HepG2 (cell line): Measurements from ENCODE around the gene CDT1. TPM values are rescaled to one million over a fixed set of nuclear protein-coding genes. Genes with fewer than 3 reads are reported as not detected.

Source experiments
- ATAC-seq: fragments of 200-7000 bp; cut with Tn5 transposase; 3 replicates; pipeline ENCODE4 v1.9.1; 2020; ENCODE audit warnings: mild to moderate bottlenecking, moderate library complexity
- BruUV-seq: library from RNA; stranded (reverse); fragments of 400-500 nt; replicated peaks from 2 replicates; lab custom pipeline; 2021; lab: Mats Ljungman, UMichigan
- CTCF ChIA-PET: fragments of 300-600 bp; formaldehyde crosslinking; extraction: SDS; loops from one replicate; lab custom pipeline; 2021; ENCODE audit warnings: low total read pairs, inconsistent platforms, low intra/inter-chr PET ratio; lab: Yijun Ruan, JAX
- POLR2A ChIA-PET: fragments of 350-600 bp; sonication (Branson Sonifier 250); formaldehyde crosslinking; loops from one replicate; lab custom pipeline; 2020; ENCODE audit warnings: antibody characterized with exemption, inconsistent platforms; lab: Yijun Ruan, JAX
- DNase-seq: peaks from one replicate; pipeline ENCODE4 v3.0.0-alpha.2; 2015; ENCODE audit warnings: low spot score
- FAIRE-seq: peaks from 3 replicates; lab custom pipeline; 2011; peaks lifted over from hg19 to GRCh38; lab: Jason Lieb, UNC
- H2AFZ ChIP-seq: one replicate; pipeline ENCODE4 v1.6.1; 2011; ENCODE audit warnings: low read length, inconsistent platforms
- H3K27ac ChIP-seq: fragments of 300-600 bp; 3 replicates; pipeline ENCODE4 v1.8.0; 2011; ENCODE audit warnings: mixed run types, mild to moderate bottlenecking, mixed read lengths, low read length, inconsistent platforms; ENCODE audit not compliant: insufficient read depth; ENCODE audit errors: extremely low read length
- H3K27me3 ChIP-seq, 2 experiments: fragments of 200-600 bp in 1 of 2; 2 replicates in 1 of 2; 3 replicates in 1 of 2; pipeline versions ENCODE4 v1.6.0 to v1.8.0; 2011; ENCODE audit warnings: low read length in 2 of 2, mild to moderate bottlenecking in 2 of 2, moderate library complexity in 2 of 2, inconsistent platforms in 1 of 2; ENCODE audit not compliant: insufficient read depth in 2 of 2, control insufficient read depth in 1 of 2
- H3K36me3 ChIP-seq, 2 experiments: fragments of 200-600 bp in 1 of 2; replicated peaks in 1 of 2; 2 replicates in 1 of 2; 3 replicates in 1 of 2; pipeline versions ENCODE4 v1.5.1 to v1.8.0; 2011; ENCODE audit warnings: low read length in 2 of 2, inconsistent platforms in 1 of 2; ENCODE audit not compliant: insufficient read depth in 2 of 2, control insufficient read depth in 1 of 2
- H3K4me1 ChIP-seq: 2 replicates; pipeline ENCODE4 v1.5.1; 2012; ENCODE audit warnings: low read length, inconsistent platforms; ENCODE audit not compliant: insufficient read depth
- H3K4me2 ChIP-seq: 2 replicates; pipeline ENCODE4 v1.6.0; 2011; ENCODE audit warnings: low read depth, low read length, inconsistent platforms
- H3K4me3 ChIP-seq, 3 experiments: fragments of 200-600 bp in 1 of 3; sonication (generic), shearing (Covaris generic) in 1 of 3; replicated peaks in 1 of 3; 2 replicates each; pipeline ENCODE4 v1.5.1; 2011 to 2016; ENCODE audit warnings: low read length in 3 of 3, inconsistent platforms in 2 of 3, low read depth in 2 of 3, mild to moderate bottlenecking in 2 of 3, control low read depth in 1 of 3, mixed read lengths in 1 of 3; ENCODE audit not compliant: insufficient read depth in 1 of 3
- H3K79me2 ChIP-seq: one replicate; pipeline ENCODE4 v1.6.1; 2011; ENCODE audit warnings: low read length, inconsistent platforms; ENCODE audit not compliant: insufficient read depth
- H3K9ac ChIP-seq: 2 replicates; pipeline ENCODE4 v1.6.0; 2011; ENCODE audit warnings: mild to moderate bottlenecking, low read depth, low read length, inconsistent platforms; ENCODE audit not compliant: insufficient read depth
- H3K9me3 ChIP-seq: 2 replicates; pipeline ENCODE4 v1.5.1; 2012; ENCODE audit warnings: mild to moderate bottlenecking, low read length
- H4K20me1 ChIP-seq: 2 replicates; pipeline ENCODE4 v1.6.0; 2011; ENCODE audit warnings: inconsistent platforms, mild to moderate bottlenecking, low read length, moderate library complexity; ENCODE audit not compliant: insufficient read depth
- AGO2 ChIP-seq: fragments of 200-400 bp; formaldehyde crosslinking; optimal IDR thresholded peaks from 2 replicates; pipeline ENCODE3; 2017; ENCODE audit warnings: mild to moderate bottlenecking, low read depth, low read length, moderate library complexity
- CTCF ChIP-seq: sonication (generic); formaldehyde crosslinking; IDR thresholded peaks from 2 replicates; pipeline ENCODE4 v1.5.0; 2020; ENCODE audit warnings: mild to moderate bottlenecking, missing genetic modification reagents, moderate library complexity
- MAZ ChIP-seq, 2 experiments: sonication (generic) in 1 of 2; formaldehyde crosslinking in 1 of 2; IDR thresholded peaks; 2 replicates each; pipeline versions ENCODE4 v1.5.0 to v1.6.1; 2012 to 2020; ENCODE audit warnings: low read depth in 2 of 2, mild to moderate bottlenecking in 2 of 2, borderline replicate concordance in 1 of 2, improper control_type of control experiment in 1 of 2, low read length in 1 of 2, missing genetic modification reagents in 1 of 2, moderate library complexity in 1 of 2
- NFE2L1 ChIP-seq: sonication (generic); formaldehyde crosslinking; IDR thresholded peaks from 2 replicates; pipeline ENCODE4 v1.4.0; 2020; ENCODE audit warnings: missing genetic modification reagents, mild to moderate bottlenecking, borderline replicate concordance
- POGZ ChIP-seq: sonication (generic); formaldehyde crosslinking; IDR thresholded peaks from 2 replicates; pipeline ENCODE4 v1.4.0; 2020; ENCODE audit warnings: mild to moderate bottlenecking, missing genetic modification reagents
- RBFOX2 ChIP-seq: fragments of 200-400 bp; formaldehyde crosslinking; IDR thresholded peaks from 2 replicates; pipeline ENCODE4 v1.6.1; 2017; ENCODE audit warnings: low read depth, mild to moderate bottlenecking, low read length
- ZBTB38 ChIP-seq: sonication (generic); formaldehyde crosslinking; IDR thresholded peaks from 2 replicates; pipeline ENCODE4 v1.5.1; 2020; ENCODE audit warnings: mild to moderate bottlenecking, missing genetic modification reagents
- WGBS: methylation state at CpG from one replicate; pipeline ENCODE4 v1.1.6; 2017; ENCODE audit warnings: low lambda C conversion rate; 5-methylcytosine and 5-hydroxymethylcytosine counted together
- in situ Hi-C: cut with HindIII; loops from 2 replicates; pipeline ENCODE4 v1.10.0; 2017; ENCODE audit warnings: low pct_unique_long_range_greater_than_20kb; ENCODE audit not compliant: extremely low pct_ligation_motif_present
- intact Hi-C: fragments of 100-400 bp; cut with micrococcal nuclease; formaldehyde crosslinking; loops from one replicate; pipeline ENCODE4 v1.10.0; 2022; ENCODE audit not compliant: unreplicated experiment
- polyA plus RNA-seq, 8 experiments: library from polyadenylated mRNA; depleted of rRNA in 3 of 8; stranded (reverse) in 7 of 8; unstranded in 1 of 8; fragments of >200 nt; fragmentation: Illumina TruSeq in 4 of 8; extraction: Trizol in 4 of 8; gene quantifications; 2 replicates each; pipeline versions ENCODE4 v1.2.1 to v1.2.3, GENCODE V29; 2011 to 2016; ENCODE audit warnings: low read depth in 4 of 8, missing spikeins in 1 of 8, mixed read lengths in 1 of 8; ENCODE audit not compliant: insufficient read depth in 1 of 8
- total RNA-seq, 5 experiments: library from RNA; depleted of rRNA; stranded (reverse); fragments of >200 nt; fragmentation: Illumina TruSeq; extraction: Trizol; gene quantifications; 2 replicates each; pipeline ENCODE4 v1.2.3, GENCODE V29; 2016; ENCODE audit warnings: low read depth in 1 of 5

CDT1 gene
- total and polyA plus RNA-seq, 2 of the 13 experiments (the other 11 are each of a cell fraction or from before 2014, with no cell fraction given), result 23.1 to 23.8 TPM

- intact Hi-C loops, result no loop called here
- Histone ChIP-seq H3K4me3 (no peak overlapping the region), H3K4me2 (no peak overlapping the region), H3K79me2 (peaks cover 68% of the 10 kb centered on the region), H3K4me1 (peaks cover 51% of the 10 kb centered on the region), H4K20me1 (peaks cover 28% of the 10 kb centered on the region), H3K27ac (no peak overlapping the region), H3K27me3 (no peaks in the 10 kb centered on the region), H3K36me3 (peaks cover 2 to 4% of the 10 kb centered on the region in 2 experiments; a peak in 1 of 5 replicates), H3K9ac (no peak overlapping the region), H3K9me3 (no peaks in the 10 kb centered on the region), H2AFZ (no peak overlapping the region)
- ChIA-PET CTCF (no interaction called here), POLR2A (interaction anchor here (0.8 to 1.9 kb wide), 2 partner anchors 8 to 78 kb away, joined by 3 to 6 read pairs; no protein-coding TSS in a partner anchor)
- no TSS peak for BruUV-seq
- DNase-seq (no peak), ATAC-seq (no peak), FAIRE-seq (no peak)
- 95% methylated on average over 29 of the region's 30 CpGs for WGBS
- in situ Hi-C loops, result no loop called here
- peak; percentile 46; the same call in 1 of the 2 replicates for TF ChIP-seq RBFOX2
- TF ChIP-seq POGZ (CRISPR knock-in tag), result no peak
- TF ChIP-seq AGO2, result peak; percentile 65
Observed at GRCh38 chr16:88778541-88779065, 25.0 kb upstream of the CDT1 start.

- no peak for DNase-seq
- Histone ChIP-seq H3K27ac (peak overlapping the region; percentile 6), H3K4me1 (peaks cover 44% of the 10 kb centered on the region), H4K20me1 (peaks cover 28% of the 10 kb centered on the region), H3K36me3 (peaks cover 2 to 4% of the 10 kb centered on the region in 2 experiments; a peak in 1 of 5 replicates), H3K9me3 (no peaks in the 10 kb centered on the region), H3K4me2 (peak overlapping the region; percentile 97; the same call in 1 of the 2 replicates), H2AFZ (no peak overlapping the region), H3K4me3 (0 out of 6 replicates have a peak overlapping the region, but pooled peaks of 1 of the 3 experiments have one; percentile 11)
- BruUV-seq, result no TSS peak
- 91% methylated on average over 18 of the region's 34 CpGs for WGBS
- POLR2A ChIA-PET, result interaction anchor here (0.8 to 1.9 kb wide), 5 partner anchors 9 to 79 kb away, joined by 3 to 6 read pairs (median 4); no protein-coding TSS in a partner anchor
- no peak for ATAC-seq
- TF ChIP-seq ZBTB38 (CRISPR knock-in tag) (0 out of 2 replicates have a peak, but pooled peaks have one; percentile 13), NFE2L1 (CRISPR knock-in tag) (0 out of 2 replicates have a peak, but pooled peaks have one; percentile 34), CTCF (CRISPR knock-in tag) (no peak), MAZ (IDR thresholded peaks at IDR 0.05; ENCODE audit: borderline replicate concordance, low read depth, low read length) (no peak), MAZ (CRISPR knock-in tag; IDR thresholded peaks at IDR 0.05; ENCODE audit: low read depth) (no peak)
- TF ChIP-seq, all 625 proteins: peak for 2
- Histone ChIP-seq H3K27me3 (no peaks in the 10 kb centered on the region), H3K9ac (no peak overlapping the region), H3K79me2 (peaks cover 71% of the 10 kb centered on the region)
- CTCF ChIA-PET, result no interaction called here
- in situ Hi-C loops, result no loop called here
- no peak for FAIRE-seq
- intact Hi-C loops, result no loop called here
Observed at GRCh38 chr16:88779406-88780141, 24.0 kb upstream of the CDT1 start.
